Right ventricle myocardium superior (tissue), 1 donor: ENCODE measurements around the gene KIF6. TPM values are rescaled to one million over a fixed set of nuclear protein-coding genes. Genes with fewer than 3 reads are reported as not detected.

Experiments
- ATAC-seq: fragments of 200-7000 bp; cut with Tn5 transposase; one replicate; pipeline ENCODE4 v1.9.1; 2020; ENCODE audit warnings: mild to moderate bottlenecking; ENCODE audit not compliant: poor library complexity
- DNase-seq: peaks from one replicate; pipeline ENCODE4 v3.0.0-alpha.2; 2020
- intact Hi-C: fragments of 100-400 bp; cut with DNase I; formaldehyde crosslinking; loops from one replicate; pipeline ENCODE4 v1.11.2; 2022
- total RNA-seq: library from RNA; stranded (reverse); fragmentation: NEBNext Ultra II Directional; extraction: Animal tissue kit (Norgen Biotek cat#: 25700); gene quantifications from one replicate; pipeline ENCODE4 v1.2.1, GENCODE V29; 2021
- donor health status: DM: no; HTN: yes; CAD: no; lungs with severe emphysema.

The KIF6 gene
- total RNA-seq, 1 donor from 2014 or later, result 0.27 TPM

GRCh38 chr6:39350723-39351505 lies 374.3 kb downstream of the KIF6 start:
- intact Hi-C loops, result no loop called here
- DNase-seq, result no peak
- ATAC-seq, result no peak

- DNase-seq (no peak), ATAC-seq (no peak)
- intact Hi-C loops, result no loop called here
These were observed 376.5 kb downstream of the KIF6 start for GRCh38 chr6:39348740-39349139.

GRCh38 chr6:39347906-39348585 lies 377.2 kb downstream of the KIF6 start:
- ATAC-seq, result peak; percentile 78
- intact Hi-C loops, result no loop called here
- peak; percentile 79 for DNase-seq

- intact Hi-C loops, result no loop called here
- ATAC-seq (no peak), DNase-seq (no peak)
These were observed 378.0 kb downstream of the KIF6 start for GRCh38 chr6:39347206-39347605.

GRCh38 chr6:39344821-39345280 lies 380.4 kb downstream of the KIF6 start:
- no peak for ATAC-seq
- DNase-seq, result no peak
- intact Hi-C loops, result no loop called here

- ATAC-seq (no peak), DNase-seq (no peak)
- intact Hi-C loops, result no loop called here
These were observed 381.8 kb downstream of the KIF6 start for GRCh38 chr6:39343396-39343870.

GRCh38 chr6:39342692-39343395 lies 382.4 kb downstream of the KIF6 start:
- no peak for ATAC-seq
- no peak for DNase-seq
- intact Hi-C loops, result no loop called here

- peak; percentile 36 for ATAC-seq
- no peak for DNase-seq
- intact Hi-C loops, result no loop called here
These were observed 383.3 kb downstream of the KIF6 start for GRCh38 chr6:39341937-39342336.

GRCh38 chr6:39341352-39341751 lies 383.9 kb downstream of the KIF6 start:
- no peak for DNase-seq
- no peak for ATAC-seq
- intact Hi-C loops, result no loop called here

GRCh38 chr6:39339868-39340550 lies 385.2 kb downstream of the KIF6 start:
- DNase-seq (no peak), ATAC-seq (peak; percentile 65)
- intact Hi-C loops, result no loop called here

GRCh38 chr6:39339096-39339867 lies 385.9 kb downstream of the KIF6 start:
- DNase-seq (no peak), ATAC-seq (no peak)
- intact Hi-C loops, result no loop called here

- DNase-seq (no peak), ATAC-seq (no peak)
- intact Hi-C loops, result no loop called here
These were observed 386.8 kb downstream of the KIF6 start for GRCh38 chr6:39338397-39338796.

GRCh38 chr6:39335780-39336545 lies 389.2 kb downstream of the KIF6 start:
- DNase-seq, result peak; percentile 52
- ATAC-seq, result no peak
- intact Hi-C loops, result no loop called here

- DNase-seq (no peak), ATAC-seq (no peak)
- intact Hi-C loops, result no loop called here
These were observed 391.4 kb downstream of the KIF6 start for GRCh38 chr6:39333644-39334438.

- DNase-seq (peak; percentile 52), ATAC-seq (peak; percentile 52)
- intact Hi-C loops, result no loop called here
These were observed 394.7 kb downstream of the KIF6 start for GRCh38 chr6:39330476-39330875.

GRCh38 chr6:39330057-39330456 lies 395.2 kb downstream of the KIF6 start:
- ATAC-seq (peak; percentile 66), DNase-seq (no peak)
- intact Hi-C loops, result no loop called here

GRCh38 chr6:39328066-39328465 lies 397.1 kb downstream of the KIF6 start:
- intact Hi-C loops, result no loop called here
- ATAC-seq (no peak), DNase-seq (no peak)
